HG03354 (cell line): Measurements from ENCODE around the gene ZSWIM4.
"Not testable (repeated sequence)": the region's sequence is repeated elsewhere in the genome, so short reads cannot be mapped to it uniquely, and the experiment has no call there.

Experiments
- ATAC-seq: cut with Tn5 transposase; IDR thresholded peaks from one replicate; pipeline ENCODE4 v1.9.1; 2021; ENCODE audit warnings: mild to moderate bottlenecking; ENCODE audit not compliant: unreplicated experiment, poor library complexity, severe bottlenecking

Gene ZSWIM4

GRCh38 chr19:13794757-13795589, at the start of gene ZSWIM4:
ZSWIM4 (plus strand) TSS chr19:13795443; CDS start chr19:13795649, 206 bp downstream.
- peak; percentile 92 for ATAC-seq

GRCh38 chr19:13747098-13747453, 48.2 kb upstream of the ZSWIM4 start:
- no peak for ATAC-seq

GRCh38 chr19:13748169-13748828, 46.9 kb upstream of the ZSWIM4 start:
- peak; percentile 3 for ATAC-seq

- no peak for ATAC-seq
Observed at GRCh38 chr19:13751436-13751835, 43.8 kb upstream of the ZSWIM4 start.

- ATAC-seq, result not testable (repeated sequence)
Observed at GRCh38 chr19:13753622-13754021, 41.6 kb upstream of the ZSWIM4 start.

GRCh38 chr19:13756210-13756609, 39.0 kb upstream of the ZSWIM4 start:
- no peak for ATAC-seq

GRCh38 chr19:13757805-13758772, 37.2 kb upstream of the ZSWIM4 start:
- no peak for ATAC-seq

GRCh38 chr19:13758795-13759194, 36.4 kb upstream of the ZSWIM4 start:
- ATAC-seq, result no peak

- ATAC-seq, result no peak
Observed at GRCh38 chr19:13761423-13761822, 33.8 kb upstream of the ZSWIM4 start.

GRCh38 chr19:13762635-13763235, 32.5 kb upstream of the ZSWIM4 start:
- ATAC-seq, result no peak

GRCh38 chr19:13763265-13763664, 32.0 kb upstream of the ZSWIM4 start:
- ATAC-seq, result no peak

- ATAC-seq, result peak; percentile 57
Observed at GRCh38 chr19:13764101-13764807, 31.0 kb upstream of the ZSWIM4 start, which contains the start of gene MRI1. MRI1 (plus strand) TSS chr19:13764522; CDS start chr19:13764589, 67 bp downstream.

GRCh38 chr19:13764821-13765394, 30.3 kb upstream of the ZSWIM4 start:
- ATAC-seq, result peak; percentile 38

GRCh38 chr19:13765395-13766094, 29.7 kb upstream of the ZSWIM4 start:
- no peak for ATAC-seq

- no peak for ATAC-seq
Observed at GRCh38 chr19:13766095-13766481, 29.2 kb upstream of the ZSWIM4 start.

- no peak for ATAC-seq
Observed at GRCh38 chr19:13768510-13768909, 26.7 kb upstream of the ZSWIM4 start.

GRCh38 chr19:13770013-13770635, 25.1 kb upstream of the ZSWIM4 start:
- no peak for ATAC-seq
